CD4-positive, alpha-beta T cell treated with Interleukin-15 for 4 hours (primary cell): ENCODE data around the gene FERD3L.

Experiments used
- DNase-seq: peaks from one replicate; pipeline ENCODE4 v3.0.0-alpha.2; 2020; ENCODE audit warnings: low spot score

FERD3L gene

GRCh38 chr7:19117091-19117869 is 27.9 kb downstream of the FERD3L start, which contains the start of gene TWIST1:
TWIST1 (minus strand) TSS chr7:19117636; CDS start chr7:19117321, 315 bp downstream.
- DNase-seq, result no peak

- no peak for DNase-seq
Observed at GRCh38 chr7:19116121-19117090, 28.8 kb downstream of the FERD3L start.

- no peak for DNase-seq
Observed at GRCh38 chr7:19114551-19114855, 30.7 kb downstream of the FERD3L start.

- no peak for DNase-seq
Observed at GRCh38 chr7:19113855-19114550, 31.2 kb downstream of the FERD3L start.

GRCh38 chr7:19113002-19113350 is 32.2 kb downstream of the FERD3L start:
- DNase-seq, result no peak

GRCh38 chr7:19112274-19113001 is 32.8 kb downstream of the FERD3L start:
- no peak for DNase-seq

- DNase-seq, result no peak
Observed at GRCh38 chr7:19111474-19112273, 33.5 kb downstream of the FERD3L start.

GRCh38 chr7:19110776-19111175 is 34.4 kb downstream of the FERD3L start:
- no peak for DNase-seq

- no peak for DNase-seq
Observed at GRCh38 chr7:19110026-19110730, 35.0 kb downstream of the FERD3L start.

GRCh38 chr7:19109000-19109946 is 35.9 kb downstream of the FERD3L start:
- no peak for DNase-seq

- no peak for DNase-seq
Observed at GRCh38 chr7:19107356-19108146, 37.7 kb downstream of the FERD3L start.

- DNase-seq, result no peak
Observed at GRCh38 chr7:19107081-19107355, 38.2 kb downstream of the FERD3L start.

- DNase-seq, result no peak
Observed at GRCh38 chr7:19106241-19107080, 38.8 kb downstream of the FERD3L start.

GRCh38 chr7:19105546-19105945 is 39.7 kb downstream of the FERD3L start:
- no peak for DNase-seq

- DNase-seq, result no peak
Observed at GRCh38 chr7:19104811-19105210, 40.4 kb downstream of the FERD3L start.

GRCh38 chr7:19102884-19103283 is 42.3 kb downstream of the FERD3L start:
- no peak for DNase-seq

- DNase-seq, result no peak
Observed at GRCh38 chr7:19101909-19102308, 43.3 kb downstream of the FERD3L start.

GRCh38 chr7:19101472-19101871 is 43.7 kb downstream of the FERD3L start:
- no peak for DNase-seq
